ENCODE measurements around the gene CDAN1.

CDAN1 gene

GRCh38 chr15:42734076-42734672 lies 2.8 kb downstream of the CDAN1 start:
- no peak for DNase-seq
- Histone ChIP-seq H3K4me1 (ENCODE audit: control insufficient read depth, insufficient read depth, low read length, poor library complexity, severe bottlenecking) (peaks cover 12% of the 10 kb centered on the region), H3K36me3 (ENCODE audit: control insufficient read depth, insufficient read depth, low read length) (peaks cover 44% of the 10 kb centered on the region), H3K27ac (ENCODE audit: insufficient read depth, low read length, poor library complexity, severe bottlenecking) (no peak overlapping the region), H3K4me3 (ENCODE audit: insufficient read depth, low read depth, low read length, poor library complexity, severe bottlenecking) (no peak overlapping the region), H3K27me3 (replicated peaks; ENCODE audit: control insufficient read depth, insufficient read depth, low read length, poor library complexity, severe bottlenecking) (no peaks in the 10 kb centered on the region), H3K9me3 (ENCODE audit: control insufficient read depth, low read length) (no peaks in the 10 kb centered on the region)

GRCh38 chr15:42733027-42733426 lies 3.9 kb downstream of the CDAN1 start:
- no peaks in the 10 kb centered on the region for H3K9me3 ChIP-seq (ENCODE audit: control insufficient read depth, low read length)
- DNase-seq: no peak
- H3K4me3 ChIP-seq (ENCODE audit: insufficient read depth, low read depth, low read length, poor library complexity, severe bottlenecking): no peak overlapping the region
- H3K27me3 ChIP-seq (replicated peaks; ENCODE audit: control insufficient read depth, insufficient read depth, low read length, poor library complexity, severe bottlenecking): no peaks in the 10 kb centered on the region
- H3K27ac ChIP-seq (ENCODE audit: insufficient read depth, low read length, poor library complexity, severe bottlenecking): no peak overlapping the region
- peaks cover 12% of the 10 kb centered on the region for H3K4me1 ChIP-seq (ENCODE audit: control insufficient read depth, insufficient read depth, low read length, poor library complexity, severe bottlenecking)
- H3K36me3 ChIP-seq (ENCODE audit: control insufficient read depth, insufficient read depth, low read length): peaks cover 51% of the 10 kb centered on the region

GRCh38 chr15:42732095-42732827 lies 4.7 kb downstream of the CDAN1 start:
- H3K9me3 ChIP-seq (ENCODE audit: control insufficient read depth, low read length): no peaks in the 10 kb centered on the region
- no peak for DNase-seq
- no peak overlapping the region for H3K4me3 ChIP-seq (ENCODE audit: insufficient read depth, low read depth, low read length, poor library complexity, severe bottlenecking)
- H3K36me3 ChIP-seq (ENCODE audit: control insufficient read depth, insufficient read depth, low read length): peaks cover 59% of the 10 kb centered on the region
- H3K4me1 ChIP-seq (ENCODE audit: control insufficient read depth, insufficient read depth, low read length, poor library complexity, severe bottlenecking): peaks cover 7% of the 10 kb centered on the region
- no peaks in the 10 kb centered on the region for H3K27me3 ChIP-seq (replicated peaks; ENCODE audit: control insufficient read depth, insufficient read depth, low read length, poor library complexity, severe bottlenecking)
- H3K27ac ChIP-seq (ENCODE audit: insufficient read depth, low read length, poor library complexity, severe bottlenecking): no peak overlapping the region

GRCh38 chr15:42731461-42731860 lies 5.5 kb downstream of the CDAN1 start:
- no peak overlapping the region for H3K4me3 ChIP-seq (ENCODE audit: insufficient read depth, low read depth, low read length, poor library complexity, severe bottlenecking)
- DNase-seq: no peak
- H3K36me3 ChIP-seq (ENCODE audit: control insufficient read depth, insufficient read depth, low read length): peaks cover 67% of the 10 kb centered on the region
- no peaks in the 10 kb centered on the region for H3K9me3 ChIP-seq (ENCODE audit: control insufficient read depth, low read length)
- H3K27me3 ChIP-seq (replicated peaks; ENCODE audit: control insufficient read depth, insufficient read depth, low read length, poor library complexity, severe bottlenecking): no peaks in the 10 kb centered on the region
- H3K27ac ChIP-seq (ENCODE audit: insufficient read depth, low read length, poor library complexity, severe bottlenecking): no peak overlapping the region
- peaks cover 6% of the 10 kb centered on the region for H3K4me1 ChIP-seq (ENCODE audit: control insufficient read depth, insufficient read depth, low read length, poor library complexity, severe bottlenecking)

- Histone ChIP-seq H3K9me3 (ENCODE audit: control insufficient read depth, low read length) (no peaks in the 10 kb centered on the region), H3K27ac (ENCODE audit: insufficient read depth, low read length, poor library complexity, severe bottlenecking) (no peak overlapping the region), H3K4me3 (ENCODE audit: insufficient read depth, low read depth, low read length, poor library complexity, severe bottlenecking) (no peak overlapping the region), H3K27me3 (replicated peaks; ENCODE audit: control insufficient read depth, insufficient read depth, low read length, poor library complexity, severe bottlenecking) (no peaks in the 10 kb centered on the region), H3K36me3 (ENCODE audit: control insufficient read depth, insufficient read depth, low read length) (peaks cover 75% of the 10 kb centered on the region), H3K4me1 (ENCODE audit: control insufficient read depth, insufficient read depth, low read length, poor library complexity, severe bottlenecking) (no peaks in the 10 kb centered on the region)
- no peak for DNase-seq
These were observed 6.4 kb downstream of the CDAN1 start for GRCh38 chr15:42730536-42730935.

GRCh38 chr15:42730135-42730534 lies 6.8 kb downstream of the CDAN1 start:
- no peaks in the 10 kb centered on the region for H3K9me3 ChIP-seq (ENCODE audit: control insufficient read depth, low read length)
- H3K4me3 ChIP-seq (ENCODE audit: insufficient read depth, low read depth, low read length, poor library complexity, severe bottlenecking): no peak overlapping the region
- H3K36me3 ChIP-seq (ENCODE audit: control insufficient read depth, insufficient read depth, low read length): peaks cover 79% of the 10 kb centered on the region
- DNase-seq: no peak
- H3K4me1 ChIP-seq (ENCODE audit: control insufficient read depth, insufficient read depth, low read length, poor library complexity, severe bottlenecking): no peaks in the 10 kb centered on the region
- H3K27me3 ChIP-seq (replicated peaks; ENCODE audit: control insufficient read depth, insufficient read depth, low read length, poor library complexity, severe bottlenecking): no peaks in the 10 kb centered on the region
- no peak overlapping the region for H3K27ac ChIP-seq (ENCODE audit: insufficient read depth, low read length, poor library complexity, severe bottlenecking)

- H3K9me3 ChIP-seq (ENCODE audit: control insufficient read depth, low read length): no peaks in the 10 kb centered on the region
- H3K27me3 ChIP-seq (replicated peaks; ENCODE audit: control insufficient read depth, insufficient read depth, low read length, poor library complexity, severe bottlenecking): no peaks in the 10 kb centered on the region
- peaks cover 87% of the 10 kb centered on the region for H3K36me3 ChIP-seq (ENCODE audit: control insufficient read depth, insufficient read depth, low read length)
- no peak overlapping the region for H3K27ac ChIP-seq (ENCODE audit: insufficient read depth, low read length, poor library complexity, severe bottlenecking)
- H3K4me3 ChIP-seq (ENCODE audit: insufficient read depth, low read depth, low read length, poor library complexity, severe bottlenecking): no peak overlapping the region
- DNase-seq: no peak
- no peaks in the 10 kb centered on the region for H3K4me1 ChIP-seq (ENCODE audit: control insufficient read depth, insufficient read depth, low read length, poor library complexity, severe bottlenecking)
These were observed 7.5 kb downstream of the CDAN1 start for GRCh38 chr15:42729409-42729808.

- Histone ChIP-seq H3K27me3 (replicated peaks; ENCODE audit: control insufficient read depth, insufficient read depth, low read length, poor library complexity, severe bottlenecking) (no peaks in the 10 kb centered on the region), H3K36me3 (ENCODE audit: control insufficient read depth, insufficient read depth, low read length) (peaks cover 91% of the 10 kb centered on the region), H3K4me1 (ENCODE audit: control insufficient read depth, insufficient read depth, low read length, poor library complexity, severe bottlenecking) (no peaks in the 10 kb centered on the region), H3K27ac (ENCODE audit: insufficient read depth, low read length, poor library complexity, severe bottlenecking) (no peak overlapping the region), H3K4me3 (ENCODE audit: insufficient read depth, low read depth, low read length, poor library complexity, severe bottlenecking) (no peak overlapping the region), H3K9me3 (ENCODE audit: control insufficient read depth, low read length) (no peaks in the 10 kb centered on the region)
- no peak for DNase-seq
These were observed 8.0 kb downstream of the CDAN1 start for GRCh38 chr15:42728972-42729371.

- DNase-seq: no peak
- H3K36me3 ChIP-seq (ENCODE audit: control insufficient read depth, insufficient read depth, low read length): peaks cover 92% of the 10 kb centered on the region
- H3K27me3 ChIP-seq (replicated peaks; ENCODE audit: control insufficient read depth, insufficient read depth, low read length, poor library complexity, severe bottlenecking): no peaks in the 10 kb centered on the region
- H3K9me3 ChIP-seq (ENCODE audit: control insufficient read depth, low read length): no peaks in the 10 kb centered on the region
- H3K4me1 ChIP-seq (ENCODE audit: control insufficient read depth, insufficient read depth, low read length, poor library complexity, severe bottlenecking): no peaks in the 10 kb centered on the region
- no peak overlapping the region for H3K27ac ChIP-seq (ENCODE audit: insufficient read depth, low read length, poor library complexity, severe bottlenecking)
- H3K4me3 ChIP-seq (ENCODE audit: insufficient read depth, low read depth, low read length, poor library complexity, severe bottlenecking): no peak overlapping the region
These were observed 8.4 kb downstream of the CDAN1 start for GRCh38 chr15:42728560-42728959.

- H3K27ac ChIP-seq (ENCODE audit: insufficient read depth, low read length, poor library complexity, severe bottlenecking): no peak overlapping the region
- H3K27me3 ChIP-seq (replicated peaks; ENCODE audit: control insufficient read depth, insufficient read depth, low read length, poor library complexity, severe bottlenecking): no peaks in the 10 kb centered on the region
- H3K4me3 ChIP-seq (ENCODE audit: insufficient read depth, low read depth, low read length, poor library complexity, severe bottlenecking): no peak overlapping the region
- no peaks in the 10 kb centered on the region for H3K4me1 ChIP-seq (ENCODE audit: control insufficient read depth, insufficient read depth, low read length, poor library complexity, severe bottlenecking)
- H3K9me3 ChIP-seq (ENCODE audit: control insufficient read depth, low read length): no peaks in the 10 kb centered on the region
- DNase-seq: no peak
- peaks cover 87% of the 10 kb centered on the region for H3K36me3 ChIP-seq (ENCODE audit: control insufficient read depth, insufficient read depth, low read length)
These were observed 9.1 kb downstream of the CDAN1 start for GRCh38 chr15:42727750-42728381.

Data from effector memory CD4-positive, alpha-beta T cell (primary cell).